HG03045 (cell line): ENCODE measurements around the gene ZNF211.

Experiments
- ATAC-seq: cut with Tn5 transposase; IDR thresholded peaks from one replicate; pipeline ENCODE4 v1.9.1; 2021; ENCODE audit warnings: mild to moderate bottlenecking, moderate library complexity; ENCODE audit not compliant: unreplicated experiment

ZNF211 gene

GRCh38 chr19:57653689-57654088, 20.7 kb downstream of the ZNF211 start:
- no peak for ATAC-seq

- ATAC-seq, result no peak
Measured at GRCh38 chr19:57655443-57655842, 22.5 kb downstream of the ZNF211 start.

- ATAC-seq, result no peak
Measured at GRCh38 chr19:57656346-57656745, 23.4 kb downstream of the ZNF211 start.

GRCh38 chr19:57664269-57665127, 31.5 kb downstream of the ZNF211 start:
- ATAC-seq, result no peak

- ATAC-seq, result no peak
Measured at GRCh38 chr19:57665261-57665806, 32.4 kb downstream of the ZNF211 start.

GRCh38 chr19:57667228-57667627, 34.3 kb downstream of the ZNF211 start:
- no peak for ATAC-seq

- no peak for ATAC-seq
Measured at GRCh38 chr19:57668635-57669034, 35.7 kb downstream of the ZNF211 start, which contains the start of gene ZSCAN4. ZSCAN4 (plus strand) TSS chr19:57668935; CDS start chr19:57676146, 7,211 bp downstream.

- ATAC-seq, result no peak
Measured at GRCh38 chr19:57671124-57671895, 38.3 kb downstream of the ZNF211 start.

GRCh38 chr19:57672466-57672865, 39.5 kb downstream of the ZNF211 start:
- no peak for ATAC-seq

GRCh38 chr19:57675881-57676280, 42.9 kb downstream of the ZNF211 start:
- ATAC-seq, result no peak

GRCh38 chr19:57682226-57682766, 49.3 kb downstream of the ZNF211 start:
- ATAC-seq, result no peak

- ATAC-seq, result no peak
Measured at GRCh38 chr19:57686727-57687126, 53.8 kb downstream of the ZNF211 start.

GRCh38 chr19:57687363-57688010, 54.5 kb downstream of the ZNF211 start:
- ATAC-seq, result no peak

GRCh38 chr19:57688011-57688763, 55.2 kb downstream of the ZNF211 start:
- no peak for ATAC-seq

- no peak for ATAC-seq
Measured at GRCh38 chr19:57689750-57690149, 56.8 kb downstream of the ZNF211 start.
